HepG2 (cell line): Measurements from ENCODE around the gene FAM83C. TPM values are rescaled to one million over a fixed set of nuclear protein-coding genes. Genes with fewer than 3 reads are reported as not detected.

Experiments used
- ARID5B ChIP-seq: IDR thresholded peaks from 2 replicates; pipeline ENCODE4 v1.4.0; 2020; ENCODE audit warnings: mild to moderate bottlenecking, missing genetic modification reagents
- ERF ChIP-seq: IDR thresholded peaks from 2 replicates; pipeline ENCODE4 v1.6.1; 2018; ENCODE audit warnings: missing biosample characterization, missing genetic modification reagents
- GABPA ChIP-seq, 2 experiments: IDR thresholded peaks; 2 replicates each; pipeline ENCODE4 v1.6.1; 2011 to 2016; ENCODE audit warnings: low read depth in 2 of 2, low read length in 1 of 2, missing biosample characterization in 1 of 2, missing genetic modification characterization in 1 of 2
- HBP1 ChIP-seq: IDR thresholded peaks from 2 replicates; pipeline ENCODE4 v1.6.1; 2016; ENCODE audit warnings: low read depth, control low read depth
- HIVEP1 ChIP-seq: sonication (generic); formaldehyde crosslinking; IDR thresholded peaks from 2 replicates; pipeline ENCODE4 v1.4.0; 2020; ENCODE audit warnings: mild to moderate bottlenecking, missing genetic modification reagents
- MLXIP ChIP-seq: sonication (generic); formaldehyde crosslinking; IDR thresholded peaks from 2 replicates; pipeline ENCODE4 v1.9.0; 2021; ENCODE audit warnings: missing genetic modification reagents, borderline replicate concordance
- MYC ChIP-seq: sonication (generic); formaldehyde crosslinking; IDR thresholded peaks from 2 replicates; pipeline ENCODE4 v1.9.0; 2021; ENCODE audit warnings: missing genetic modification reagents, borderline replicate concordance
- PRMT3 ChIP-seq: sonication (generic); formaldehyde crosslinking; IDR thresholded peaks from 2 replicates; pipeline ENCODE4 v1.8.1; 2022; ENCODE audit warnings: low read depth, mild to moderate bottlenecking, moderate library complexity, missing genetic modification reagents, borderline replicate concordance
- SRSF1 ChIP-seq: fragments of 200-400 bp; formaldehyde crosslinking; optimal IDR thresholded peaks from 2 replicates; pipeline ENCODE3; 2017; ENCODE audit warnings: mild to moderate bottlenecking, low read depth, low read length, moderate library complexity
- ZNF124 ChIP-seq: sonication (generic); formaldehyde crosslinking; IDR thresholded peaks from 2 replicates; pipeline ENCODE4 v1.4.0; 2020; ENCODE audit warnings: missing genetic modification reagents
- ZNF562 ChIP-seq: sonication (generic); formaldehyde crosslinking; IDR thresholded peaks from 2 replicates; pipeline ENCODE4 v1.8.0; 2022; ENCODE audit warnings: missing genetic modification reagents, borderline replicate concordance
- ZNF614 ChIP-seq: IDR thresholded peaks from 2 replicates; pipeline ENCODE4 v1.6.1; 2018; ENCODE audit warnings: missing biosample characterization, missing genetic modification reagents, inconsistent platforms, borderline replicate concordance
- polyA plus RNA-seq, 8 experiments: library from polyadenylated mRNA; depleted of rRNA in 3 of 8; stranded (reverse) in 7 of 8; unstranded in 1 of 8; fragments of >200 nt; fragmentation: Illumina TruSeq in 4 of 8; extraction: Trizol in 4 of 8; gene quantifications; 2 replicates each; pipeline versions ENCODE4 v1.2.1 to v1.2.3, GENCODE V29; 2011 to 2016; ENCODE audit warnings: low read depth in 4 of 8, missing spikeins in 1 of 8, mixed read lengths in 1 of 8; ENCODE audit not compliant: insufficient read depth in 1 of 8
- total RNA-seq, 5 experiments: library from RNA; depleted of rRNA; stranded (reverse); fragments of >200 nt; fragmentation: Illumina TruSeq; extraction: Trizol; gene quantifications; 2 replicates each; pipeline ENCODE4 v1.2.3, GENCODE V29; 2016; ENCODE audit warnings: low read depth in 1 of 5

Gene FAM83C
- total and polyA plus RNA-seq, 2 of the 13 experiments (the other 11 are each of a cell fraction or from before 2014, with no cell fraction given), result 0.04 TPM; not detected in 1

- TF ChIP-seq ARID5B (CRISPR knock-in tag) (peak; percentile 91), GABPA (IDR thresholded peaks at IDR 0.05; ENCODE audit: low read depth, low read length) (no peak), GABPA (CRISPR knock-in tag; IDR thresholded peaks at IDR 0.05; ENCODE audit: low read depth) (no peak), SRSF1 (no peak), ZNF562 (no peak), ERF (CRISPR knock-in tag) (peak; percentile 90), MYC (CRISPR knock-in tag) (peak; percentile 46; the same call in 1 of the 2 replicates), MLXIP (CRISPR knock-in tag) (no peak), ZNF614 (peak; percentile 83), ZNF124 (CRISPR knock-in tag) (no peak), HIVEP1 (CRISPR knock-in tag) (no peak), PRMT3 (no peak), HBP1 (CRISPR knock-in tag) (no peak)
Measured at GRCh38 chr20:35305682-35306556, 13.7 kb upstream of the FAM83C start (continued).
